Activated naive CD8-positive, alpha-beta T cell treated with anti-CD3 and anti-CD28 coated beads, Interleukin-2, amount 50 U/mL, for 16 hours (primary cell): ENCODE measurements around the gene PLXNA4.

Experiments
- DNase-seq: peaks from one replicate; pipeline ENCODE4 v3.0.0-alpha.2; 2020; ENCODE audit warnings: low read depth, low spot score

The PLXNA4 gene

GRCh38 chr7:132270517-132270916 is 305.8 kb downstream of the PLXNA4 start:
- no peak for DNase-seq

GRCh38 chr7:132269718-132270117 is 306.6 kb downstream of the PLXNA4 start:
- DNase-seq = no peak

GRCh38 chr7:132263151-132263550 is 313.1 kb downstream of the PLXNA4 start:
- no peak for DNase-seq

- DNase-seq = no peak
Measured at GRCh38 chr7:132262160-132262470, 314.2 kb downstream of the PLXNA4 start.

- no peak for DNase-seq
Measured at GRCh38 chr7:132261327-132262159, 314.7 kb downstream of the PLXNA4 start.

- no peak for DNase-seq
Measured at GRCh38 chr7:132258231-132258630, 318.0 kb downstream of the PLXNA4 start.

GRCh38 chr7:132257253-132257652 is 319.0 kb downstream of the PLXNA4 start:
- DNase-seq = no peak

GRCh38 chr7:132256721-132257212 is 319.5 kb downstream of the PLXNA4 start:
- DNase-seq = no peak

- DNase-seq = no peak
Measured at GRCh38 chr7:132255898-132256297, 320.4 kb downstream of the PLXNA4 start.

GRCh38 chr7:132255115-132255797 is 321.0 kb downstream of the PLXNA4 start:
- DNase-seq = no peak

GRCh38 chr7:132254455-132254854 is 321.8 kb downstream of the PLXNA4 start:
- DNase-seq = no peak

- no peak for DNase-seq
Measured at GRCh38 chr7:132252793-132253100, 323.5 kb downstream of the PLXNA4 start.

GRCh38 chr7:132251327-132251659 is 325.0 kb downstream of the PLXNA4 start:
- no peak for DNase-seq

GRCh38 chr7:132250480-132251326 is 325.6 kb downstream of the PLXNA4 start:
- no peak for DNase-seq

- DNase-seq = no peak
Measured at GRCh38 chr7:132249256-132249971, 326.9 kb downstream of the PLXNA4 start.

- no peak for DNase-seq
Measured at GRCh38 chr7:132248841-132249240, 327.4 kb downstream of the PLXNA4 start.

GRCh38 chr7:132247995-132248618 is 328.2 kb downstream of the PLXNA4 start:
- no peak for DNase-seq

- no peak for DNase-seq
Measured at GRCh38 chr7:132246591-132246990, 329.7 kb downstream of the PLXNA4 start.

- DNase-seq = no peak
Measured at GRCh38 chr7:132245539-132245938, 330.7 kb downstream of the PLXNA4 start.

- DNase-seq = no peak
Measured at GRCh38 chr7:132244903-132245480, 331.3 kb downstream of the PLXNA4 start.

- DNase-seq = no peak
Measured at GRCh38 chr7:132243463-132243862, 332.8 kb downstream of the PLXNA4 start.
